Left lobe of liver (tissue), 1 donor: ENCODE data around the gene UNC5B. TPM values are rescaled to one million over a fixed set of nuclear protein-coding genes. Genes with fewer than 3 reads are reported as not detected.

Experiments
- total RNA-seq: library from RNA; stranded (reverse); gene quantifications from one replicate; pipeline ENCODE4 v1.2.1, GENCODE V29; 2021
- donor health status: DM: no; HTN: yes; CAD: no.

Gene UNC5B
- total RNA-seq, 1 donor from 2014 or later, result 1.8 TPM

Other genes with a start within 250 kb of the UNC5B start
- gene SLC29A3, start 106.7 kb downstream of the UNC5B start, total RNA-seq, result 6.4 TPM
- 20.9 TPM for gene CDH23, start 184.3 kb downstream of the UNC5B start, total RNA-seq